Chondrocyte (in vitro differentiated cells): ENCODE results near the gene TBC1D23. TPM values are rescaled to one million over a fixed set of nuclear protein-coding genes. Genes with fewer than 3 reads are reported as not detected.

Source experiments
- DNase-seq: peaks from one replicate; pipeline ENCODE4 v3.0.0; 2021; ENCODE audit warnings: mixed read lengths, low spot score
- H3K27ac Mint-ChIP-seq: one replicate; pipeline ENCODE4 v1.8.0; 2021; ENCODE audit warnings: mild to moderate bottlenecking, moderate library complexity, mixed read lengths; ENCODE audit not compliant: unreplicated experiment
- H3K27me3 Mint-ChIP-seq: 2 replicates; pipeline ENCODE4 v1.8.0; 2021; ENCODE audit warnings: low read depth, mixed read lengths
- H3K36me3 Mint-ChIP-seq: 2 replicates; pipeline ENCODE4 v1.8.0; 2021; ENCODE audit warnings: low read depth, mixed read lengths
- H3K4me1 Mint-ChIP-seq: 2 replicates; pipeline ENCODE4 v1.8.0; 2021; ENCODE audit warnings: low read depth, mild to moderate bottlenecking, mixed read lengths
- H3K4me3 Mint-ChIP-seq: one replicate; pipeline ENCODE4 v1.8.0; 2021; ENCODE audit warnings: mild to moderate bottlenecking, moderate library complexity, mixed read lengths; ENCODE audit not compliant: unreplicated experiment
- H3K9me3 Mint-ChIP-seq: 2 replicates; pipeline ENCODE4 v1.8.0; 2021; ENCODE audit warnings: low read depth, mixed read lengths
- CTCF ChIP-seq: fragments of 200-600 bp; sonication (generic); IDR thresholded peaks from 2 replicates; pipeline ENCODE4 v1.5.0; 2021; ENCODE audit warnings: antibody characterized with exemption, mild to moderate bottlenecking, moderate library complexity
- total RNA-seq: library from RNA; stranded (reverse); gene quantifications from 3 replicates; pipeline ENCODE4 v1.2.1, GENCODE V29; 2021

The TBC1D23 gene
- total RNA-seq, 1 donor from 2014 or later: 43.5 TPM

- peaks cover 5% of the 10 kb centered on the region for H3K9me3 Mint-ChIP-seq
- peaks cover 25% of the 10 kb centered on the region for H3K36me3 Mint-ChIP-seq
- no peak overlapping the region for H3K27ac Mint-ChIP-seq
- no peak for DNase-seq
- TF ChIP-seq CTCF: no peak
- H3K27me3 Mint-ChIP-seq: no peaks in the 10 kb centered on the region
- H3K4me1 Mint-ChIP-seq: no peaks in the 10 kb centered on the region
- H3K4me3 Mint-ChIP-seq: no peak overlapping the region
Observed at GRCh38 chr3:100360757-100361496, 100.1 kb downstream of the TBC1D23 start.

- Mint-ChIP-seq H3K27ac (no peak overlapping the region), H3K4me1 (no peaks in the 10 kb centered on the region), H3K27me3 (no peaks in the 10 kb centered on the region), H3K4me3 (no peak overlapping the region), H3K9me3 (peaks cover 5% of the 10 kb centered on the region), H3K36me3 (peaks cover 24% of the 10 kb centered on the region)
- no peak for TF ChIP-seq CTCF
- no peak for DNase-seq
Observed at GRCh38 chr3:100361897-100362296, 101.1 kb downstream of the TBC1D23 start.

- Mint-ChIP-seq H3K4me3 (no peak overlapping the region), H3K27ac (no peak overlapping the region), H3K4me1 (peaks cover 11% of the 10 kb centered on the region), H3K9me3 (peaks cover 5% of the 10 kb centered on the region), H3K27me3 (no peaks in the 10 kb centered on the region), H3K36me3 (peaks cover 27% of the 10 kb centered on the region)
- TF ChIP-seq CTCF: no peak
- DNase-seq: no peak
Observed at GRCh38 chr3:100364421-100364820, 103.6 kb downstream of the TBC1D23 start.

GRCh38 chr3:100366424-100366823 is 105.6 kb downstream of the TBC1D23 start:
- peaks cover 28% of the 10 kb centered on the region for H3K36me3 Mint-ChIP-seq
- peaks cover 5% of the 10 kb centered on the region for H3K9me3 Mint-ChIP-seq
- no peak for DNase-seq
- H3K4me3 Mint-ChIP-seq: no peak overlapping the region
- H3K27ac Mint-ChIP-seq: no peak overlapping the region
- no peak for TF ChIP-seq CTCF
- no peaks in the 10 kb centered on the region for H3K27me3 Mint-ChIP-seq
- peaks cover 11% of the 10 kb centered on the region for H3K4me1 Mint-ChIP-seq

- no peak for TF ChIP-seq CTCF
- Mint-ChIP-seq H3K4me3 (no peak overlapping the region), H3K27ac (peak overlapping the region; percentile 54), H3K36me3 (peaks cover 25% of the 10 kb centered on the region), H3K4me1 (peaks cover 11% of the 10 kb centered on the region), H3K27me3 (no peaks in the 10 kb centered on the region), H3K9me3 (no peaks in the 10 kb centered on the region)
- no peak for DNase-seq
Observed at GRCh38 chr3:100368441-100368840, 107.6 kb downstream of the TBC1D23 start.
